HCT116 (cell line): ENCODE data around the gene MCUR1. TPM values are rescaled to one million over a fixed set of nuclear protein-coding genes. Genes with fewer than 3 reads are reported as not detected.

Experiments
- ATAC-seq: fragments of 200-7000 bp; cut with Tn5 transposase; 2 replicates; pipeline ENCODE4 v1.9.1; 2020; ENCODE audit warnings: mild to moderate bottlenecking, moderate library complexity
- BruUV-seq: library from RNA; stranded (reverse); fragments of 400-500 nt; replicated peaks from 2 replicates; lab custom pipeline; 2021; lab: Mats Ljungman, UMichigan
- CTCF ChIA-PET: fragments of 300-600 bp; sonication (Branson Sonifier 250); formaldehyde crosslinking; loops from one replicate; lab custom pipeline; 2021; ENCODE audit warnings: antibody characterized with exemption; lab: Charles Lee
- POLR2A ChIA-PET: fragments of 300-600, 350-600 bp; sonication (Branson Sonifier 250); formaldehyde crosslinking; loops from one replicate; lab custom pipeline; 2021; ENCODE audit warnings: antibody characterized with exemption; lab: Charles Lee
- RAD21 ChIA-PET, 2 experiments: fragments of 300-600 bp; sonication (Branson Sonifier 250); formaldehyde crosslinking; loops; one replicate each; lab custom pipeline; 2023; ENCODE audit warnings: low total read pairs in 2 of 2; ENCODE audit not compliant: uncharacterized antibody in 2 of 2, unreplicated experiment in 2 of 2, low non-redundant PET in 1 of 2; lab: Charles Lee
- DNase-seq: peaks from one replicate; pipeline ENCODE4 v3.0.0-alpha.2; 2010; ENCODE audit warnings: low read depth, low spot score
- H2AFZ ChIP-seq: fragments of 200-600 bp; shearing (Covaris generic), sonication (generic); 2 replicates; pipeline ENCODE4 v1.6.1; 2017; ENCODE audit warnings: low read depth, mixed run types, mixed read lengths, antibody characterized with exemption, low read length; ENCODE audit not compliant: poor library complexity, severe bottlenecking
- H3K27ac ChIP-seq: 2 replicates; pipeline ENCODE4 v1.5.1; 2012; ENCODE audit warnings: low read depth, low read length
- H3K27me3 ChIP-seq: fragments of 200-600 bp; sonication (generic); 2 replicates; pipeline ENCODE4 v1.6.1; 2016; ENCODE audit warnings: mixed run types, low read length, mixed read lengths; ENCODE audit not compliant: insufficient read depth
- H3K36me3 ChIP-seq, 2 experiments: fragments of 200-500 bp in 1 of 2; fragments of 200-600 bp in 1 of 2; sonication (Bioruptor generic) in 1 of 2; sonication (generic) in 1 of 2; 2 replicates each; pipeline versions ENCODE4 v1.5.1 to v1.6.1; 2014 to 2016; ENCODE audit warnings: low read length in 2 of 2, inconsistent platforms in 1 of 2, mixed read lengths in 1 of 2, mixed run types in 1 of 2; ENCODE audit not compliant: insufficient read depth in 2 of 2, control insufficient read depth in 1 of 2
- H3K4me1 ChIP-seq, 2 experiments: fragments of 200-600 bp in 1 of 2; sonication (generic) in 1 of 2; 2 replicates each; pipeline versions ENCODE4 v1.5.1 to v1.6.1; 2012 to 2017; ENCODE audit warnings: low read length in 2 of 2, inconsistent platforms in 1 of 2, mild to moderate bottlenecking in 1 of 2, mixed read lengths in 1 of 2, mixed run types in 1 of 2, moderate library complexity in 1 of 2; ENCODE audit not compliant: insufficient read depth in 2 of 2, control insufficient read depth in 1 of 2
- H3K4me2 ChIP-seq: fragments of 200-600 bp; sonication (generic); 2 replicates; pipeline ENCODE4 v1.6.1; 2017; ENCODE audit warnings: mixed run types, low read length, mixed read lengths
- H3K4me3 ChIP-seq, 2 experiments: fragments of 200-600 bp in 1 of 2; sonication (generic) in 1 of 2; replicated peaks in 1 of 2; 2 replicates each; pipeline ENCODE4 v1.5.1; 2011 to 2016; ENCODE audit warnings: low read length in 2 of 2, control low read depth in 1 of 2, low read depth in 1 of 2, mild to moderate bottlenecking in 1 of 2, mixed read lengths in 1 of 2, mixed run types in 1 of 2
- H3K79me2 ChIP-seq: fragments of 200-600 bp; sonication (generic); 2 replicates; pipeline ENCODE4 v1.6.1; 2017; ENCODE audit warnings: mild to moderate bottlenecking, mixed run types, low read length, moderate library complexity, mixed read lengths; ENCODE audit not compliant: insufficient read depth
- H3K9ac ChIP-seq: fragments of 200-600 bp; sonication (generic); 2 replicates; pipeline ENCODE4 v1.6.1; 2016; ENCODE audit warnings: low read length, mixed read lengths
- H3K9me2 ChIP-seq: fragments of 200-600 bp; sonication (generic), shearing (Covaris generic); 2 replicates; pipeline ENCODE4 v1.6.1; 2017; ENCODE audit warnings: mixed run types, mild to moderate bottlenecking, moderate library complexity; ENCODE audit not compliant: insufficient read depth
- H3K9me3 ChIP-seq, 2 experiments: fragments of 200-500 bp in 1 of 2; fragments of 200-600 bp in 1 of 2; sonication (Bioruptor generic) in 1 of 2; sonication (generic) in 1 of 2; 2 replicates each; pipeline ENCODE4 v1.6.1; 2014 to 2017; ENCODE audit warnings: low read length in 2 of 2, mixed read lengths in 2 of 2, inconsistent platforms in 1 of 2, low read depth in 1 of 2, mild to moderate bottlenecking in 1 of 2, mixed run types in 1 of 2, moderate library complexity in 1 of 2; ENCODE audit not compliant: control insufficient read depth in 1 of 2, insufficient read depth in 1 of 2
- H4K20me1 ChIP-seq: fragments of 200-600 bp; sonication (generic), shearing (Covaris generic); 2 replicates; pipeline ENCODE4 v1.6.1; 2017; ENCODE audit warnings: mixed run types, mild to moderate bottlenecking, moderate library complexity; ENCODE audit not compliant: insufficient read depth
- ATF3 ChIP-seq: IDR thresholded peaks from 2 replicates; pipeline ENCODE4 v1.6.1; 2012
- CBX3 ChIP-seq: IDR thresholded peaks from 2 replicates; pipeline ENCODE4 v1.6.1; 2012; ENCODE audit warnings: low read depth
- CEBPB ChIP-seq: IDR thresholded peaks from 2 replicates; pipeline ENCODE4 v1.6.1; 2012; ENCODE audit warnings: low read depth
- CTCF ChIP-seq, 3 experiments: fragments of 200-600 bp in 1 of 3; sonication (generic) in 1 of 3; IDR thresholded peaks in 2 of 3; conservative IDR thresholded peaks in 1 of 3; 2 replicates each; pipeline ENCODE4 v1.5.1; 2012 to 2017; ENCODE audit warnings: low read depth in 2 of 3, low read length in 2 of 3, antibody characterized with exemption in 1 of 3, borderline replicate concordance in 1 of 3, control low read depth in 1 of 3, mild to moderate bottlenecking in 1 of 3, mixed read lengths in 1 of 3, mixed run types in 1 of 3, moderate library complexity in 1 of 3; ENCODE audit not compliant: insufficient read depth in 1 of 3
- EGR1 ChIP-seq: IDR thresholded peaks from 2 replicates; pipeline ENCODE4 v1.6.1; 2012; ENCODE audit warnings: low read depth
- ELF1 ChIP-seq: IDR thresholded peaks from 2 replicates; pipeline ENCODE4 v1.6.1; 2012; ENCODE audit warnings: low read depth, borderline replicate concordance
- EZH2 ChIP-seq: fragments of 200-600 bp; sonication (generic); IDR thresholded peaks from 2 replicates; pipeline ENCODE4 v1.6.1; 2017; ENCODE audit warnings: antibody characterized with exemption, mixed run types
- EZH2phosphoT487 ChIP-seq: fragments of 200-600 bp; IDR thresholded peaks from 2 replicates; pipeline ENCODE4 v1.6.1; 2018; ENCODE audit warnings: antibody characterized with exemption, borderline replicate concordance
- FOSL1 ChIP-seq: IDR thresholded peaks from 2 replicates; pipeline ENCODE4 v1.6.1; 2012; ENCODE audit warnings: low read depth
- JUND ChIP-seq: IDR thresholded peaks from 2 replicates; pipeline ENCODE4 v1.6.1; 2012
- MAX ChIP-seq: IDR thresholded peaks from 2 replicates; pipeline ENCODE4 v1.6.1; 2012
- POLR2AphosphoS5 ChIP-seq: IDR thresholded peaks from 2 replicates; pipeline ENCODE4 v1.6.1; 2011; ENCODE audit warnings: mild to moderate bottlenecking, low read depth, low read length, moderate library complexity
- REST ChIP-seq: IDR thresholded peaks from 2 replicates; pipeline ENCODE4 v1.6.1; 2012; ENCODE audit warnings: low read depth
- SIN3A ChIP-seq: IDR thresholded peaks from 2 replicates; pipeline ENCODE4 v1.6.1; 2012; ENCODE audit warnings: low read depth
- TCF7L2 ChIP-seq: IDR thresholded peaks from 2 replicates; pipeline ENCODE4 v1.7.0; 2011; ENCODE audit warnings: borderline replicate concordance, inconsistent platforms; ENCODE audit not compliant: insufficient read depth, insufficient read length; ENCODE audit errors: extremely low read depth
- YY1 ChIP-seq: IDR thresholded peaks from 2 replicates; pipeline ENCODE4 v1.6.1; 2011; ENCODE audit warnings: low read length, low read depth, moderate library complexity, mild to moderate bottlenecking; ENCODE audit not compliant: insufficient replicate concordance; ENCODE audit errors: extremely low read depth
- ZBTB33 ChIP-seq: IDR thresholded peaks from 2 replicates; pipeline ENCODE4 v1.6.1; 2011; ENCODE audit warnings: mild to moderate bottlenecking, low read length, moderate library complexity; ENCODE audit not compliant: insufficient replicate concordance; ENCODE audit errors: extremely low read depth
- ZFX ChIP-seq: fragments of 450-650 bp; IDR thresholded peaks from 2 replicates; pipeline ENCODE4 v1.6.1; 2017
- ZNF274 ChIP-seq: fragments of 200-500 bp; sonication (Bioruptor generic); IDR thresholded peaks from 2 replicates; pipeline ENCODE4 v1.6.1; 2014; ENCODE audit warnings: mild to moderate bottlenecking, low read depth, low read length, inconsistent platforms
- intact Hi-C: fragments of 100-400 bp; cut with micrococcal nuclease; formaldehyde crosslinking; loops from 2 replicates; pipeline ENCODE4 v1.10.0; 2022
- total RNA-seq: library from RNA; stranded (reverse); gene quantifications from one replicate; pipeline ENCODE4 v1.2.1, GENCODE V29; 2021; ENCODE audit not compliant: unreplicated experiment

MCUR1 gene
- total RNA-seq, 1 experiment from 2014 or later: 33.2 TPM

GRCh38 chr6:13763740-13764381 lies 50.5 kb downstream of the MCUR1 start:
- intact Hi-C loops: no loop called here
- H4K20me1 ChIP-seq: no peaks in the 10 kb centered on the region
- no peaks in the 10 kb centered on the region for H3K27me3 ChIP-seq
- no peaks in the 10 kb centered on the region for H3K36me3 ChIP-seq
- POLR2A ChIA-PET: no interaction called here
- no peaks in the 10 kb centered on the region for H3K79me2 ChIP-seq
- no peaks in the 10 kb centered on the region for H3K9me2 ChIP-seq
- ATAC-seq (no peak), DNase-seq (no peak)
- no peak overlapping the region for H2AFZ ChIP-seq
- peaks cover 3 to 20% of the 10 kb centered on the region in 2 experiments for H3K4me1 ChIP-seq
- H3K4me2 ChIP-seq: no peak overlapping the region
- H3K27ac ChIP-seq: no peak overlapping the region
- RAD21 ChIA-PET: interaction anchor here in 1 of 2 experiments (0.5 kb wide), 1 partner anchor 278 kb away, joined by 3 read pairs; no protein-coding TSS in a partner anchor
- no TSS peak for BruUV-seq
- H3K9ac ChIP-seq: no peak overlapping the region
- no peak for TF ChIP-seq FOSL1
- TF ChIP-seq POLR2AphosphoS5: no peak
- TF ChIP-seq MAX: no peak
- no peak for TF ChIP-seq JUND
- no peak for TF ChIP-seq SIN3A
- TF ChIP-seq ZBTB33: no peak
- TF ChIP-seq EZH2phosphoT487: no peak
- TF ChIP-seq EGR1: no peak
- TF ChIP-seq EZH2: no peak
- TF ChIP-seq ATF3: no peak
- TF ChIP-seq REST: no peak
- no peak for TF ChIP-seq CEBPB
- TF ChIP-seq CBX3: no peak
- no peak for TF ChIP-seq YY1
- no peak for TF ChIP-seq CTCF (IDR thresholded peaks at IDR 0.05 in 2 of 3, conservative IDR thresholded peaks at IDR 0.05 in 1 of 3; ENCODE audit: borderline replicate concordance in 1 of 3, insufficient read depth in 1 of 3, low read depth in 2 of 3, low read length in 2 of 3)
- TF ChIP-seq ELF1: no peak
- no peak for TF ChIP-seq TCF7L2
- no peak for TF ChIP-seq ZNF274
- no peak for TF ChIP-seq ZFX
- TF ChIP-seq, all 23 proteins: peak for 0
- CTCF ChIA-PET: no interaction called here
- H3K9me3 ChIP-seq: peaks cover 0 to 6% of the 10 kb centered on the region in 2 experiments; a peak in 1 of 4 replicates
- no peak overlapping the region for H3K4me3 ChIP-seq
